Kidney (tissue), 14 donors: ENCODE data around the gene ZFTA. TPM values are rescaled to one million over a fixed set of nuclear protein-coding genes. Genes with fewer than 3 reads are reported as not detected.

Experiments
- DNase-seq, 5 donors: peaks; one replicate each; pipeline ENCODE4 v3.0.0-alpha.2; 2013 to 2020
- FAIRE-seq: peaks from 2 replicates; lab custom pipeline; 2012; peaks lifted over from hg19 to GRCh38; lab: Jason Lieb, UNC
- H3K27ac ChIP-seq, 2 donors: one replicate each; pipeline ENCODE4 v1.7.0; 2013; ENCODE audit warnings: low read depth in 2 of 2, low read length in 2 of 2, inconsistent platforms in 1 of 2
- H3K27me3 ChIP-seq: one replicate; pipeline ENCODE4 v1.7.1; 2013; ENCODE audit warnings: low read length, inconsistent platforms; ENCODE audit not compliant: control insufficient read depth, insufficient read depth
- H3K36me3 ChIP-seq, 3 donors: one replicate each; pipeline versions ENCODE4 v1.7.0 to v1.7.1; 2013; ENCODE audit warnings: low read length in 3 of 3, control low read depth in 1 of 3, inconsistent platforms in 1 of 3; ENCODE audit not compliant: insufficient read depth in 3 of 3, control insufficient read depth in 2 of 3
- H3K4me1 ChIP-seq, 3 donors: one replicate each; pipeline versions ENCODE4 v1.7.0 to v1.7.1; 2013; ENCODE audit warnings: low read length in 3 of 3, inconsistent platforms in 1 of 3, low read depth in 1 of 3; ENCODE audit not compliant: control insufficient read depth in 2 of 3, insufficient read depth in 2 of 3
- H3K4me3 ChIP-seq, 3 donors: one replicate each; pipeline versions ENCODE4 v1.7.0 to v1.8.1; 2013; ENCODE audit warnings: low read length in 3 of 3, control low read depth in 1 of 3, inconsistent platforms in 1 of 3
- H3K9ac ChIP-seq, 3 donors: one replicate each; pipeline versions ENCODE4 v1.7.0 to v1.7.1; 2013; ENCODE audit warnings: low read length in 3 of 3, control low read depth in 1 of 3, inconsistent platforms in 1 of 3
- H3K9me3 ChIP-seq, 3 donors: one replicate each; pipeline versions ENCODE4 v1.7.0 to v1.7.1; 2013; ENCODE audit warnings: low read length in 3 of 3, control low read depth in 1 of 3, inconsistent platforms in 1 of 3; ENCODE audit not compliant: control insufficient read depth in 2 of 3, insufficient read depth in 1 of 3
- CTCF ChIP-seq: IDR thresholded peaks from 3 replicates; pipeline ENCODE4 v1.5.1; 2012; ENCODE audit warnings: mild to moderate bottlenecking, moderate library complexity, borderline replicate concordance; ENCODE audit not compliant: insufficient read depth; ENCODE audit errors: extremely low read depth
- intact Hi-C: fragments of 100-400 bp; cut with DNase I; formaldehyde crosslinking; loops from one replicate; pipeline ENCODE4 v1.11.1; 2022
- polyA plus RNA-seq: library from polyadenylated mRNA; stranded (reverse); fragments of 350-450 nt; fragmentation: Illumina TruSeq; extraction: RNeasy Lipid Tissue Mini Kit (QIAGEN cat#74804); gene quantifications from one replicate; pipeline ENCODE4 v1.2.3, GENCODE V29; 2014; ENCODE audit warnings: low read depth, low replicate concordance; ENCODE audit not compliant: insufficient read depth
- total RNA-seq: library from RNA; stranded (reverse); fragmentation: NEBNext Ultra II Directional; extraction: Animal tissue kit (Norgen Biotek cat#: 25700); gene quantifications from one replicate; pipeline ENCODE4 v1.2.1, GENCODE V29; 2021
- donor health status: control.
- donor health status: control.
- donor health status: control.
- donor health status: control.
- donor health status: control.
- donor health status: DM: yes; HTN: yes; CAD: no.
- donor health status: Normal renal cell carcinoma (clear cell type).

Gene ZFTA
- total and polyA plus RNA-seq, 2 donors from 2014 or later, result 10.8 to 14.4 TPM

GRCh38 chr11:63766531-63767235 is 1.9 kb downstream of the ZFTA start:
- FAIRE-seq (no peak), DNase-seq (peak in 3 of 5 donors; percentile 9 to 63 (median 30))
- Histone ChIP-seq H3K27ac (peak overlapping the region; percentile 22 to 47), H3K36me3 (no peaks in the 10 kb centered on the region), H3K4me3 (peak overlapping the region; percentile 70 to 90 (median 82)), H3K9ac (peak overlapping the region in 2 of 3 donors; percentile 54 to 75), H3K9me3 (no peaks in the 10 kb centered on the region), H3K27me3 (no peaks in the 10 kb centered on the region), H3K4me1 (peaks cover 0 to 19% (median 7%) of the 10 kb centered on the region in 3 donors)
- TF ChIP-seq CTCF, result no peak
- intact Hi-C loops, result no loop called here

GRCh38 chr11:63765688-63766241 is 2.8 kb downstream of the ZFTA start:
- no peaks in the 10 kb centered on the region for H3K27me3 ChIP-seq
- DNase-seq, result peak in 2 of 5 donors; percentile 72
- no peaks in the 10 kb centered on the region for H3K36me3 ChIP-seq
- H3K4me3 ChIP-seq, result no peak overlapping the region
- peaks cover 0 to 19% (median 7%) of the 10 kb centered on the region in 3 donors for H3K4me1 ChIP-seq
- TF ChIP-seq CTCF, result no peak
- intact Hi-C loops, result no loop called here
- H3K9ac ChIP-seq, result no peak overlapping the region
- H3K9me3 ChIP-seq, result no peaks in the 10 kb centered on the region
- FAIRE-seq, result no peak
- H3K27ac ChIP-seq, result peak overlapping the region in 1 of 2 donors; percentile 51

- Histone ChIP-seq H3K36me3 (peaks cover 0 to 1% (median 0%) of the 10 kb centered on the region in 3 donors), H3K4me3 (no peak overlapping the region), H3K27ac (peak overlapping the region; percentile 26 to 67), H3K9me3 (no peaks in the 10 kb centered on the region), H3K27me3 (no peaks in the 10 kb centered on the region), H3K9ac (no peak overlapping the region), H3K4me1 (peaks cover 0 to 19% (median 7%) of the 10 kb centered on the region in 3 donors)
- intact Hi-C loops, result no loop called here
- DNase-seq (peak; percentile 70 to 83 (median 75)), FAIRE-seq (no peak)
- no peak for TF ChIP-seq CTCF
Measured at GRCh38 chr11:63764679-63765647, 3.6 kb downstream of the ZFTA start.
